A549 (cell line): ENCODE results near the gene SMARCD3. TPM values are rescaled to one million over a fixed set of nuclear protein-coding genes. Genes with fewer than 3 reads are reported as not detected.

Experiments used
- ATAC-seq, 2 experiments: fragments of 200-7000 bp in 1 of 2; fragments of >200 bp in 1 of 2; cut with Nextera tagmentation in 1 of 2; cut with Tn5 transposase in 1 of 2; 3 replicates each; pipeline versions ENCODE4 v1.8.0 to v1.9.1; 2018 to 2020; ENCODE audit warnings: mild to moderate bottlenecking in 1 of 2, moderate library complexity in 1 of 2
- CTCF ChIA-PET: fragments of 300-600 bp; sonication (Branson Sonifier 250); formaldehyde crosslinking; extraction: SDS; loops from one replicate; lab custom pipeline; 2021; ENCODE audit warnings: antibody characterized with exemption, inconsistent platforms; lab: Yijun Ruan, JAX
- POLR2A ChIA-PET: fragments of 350-600 bp; formaldehyde crosslinking; extraction: SDS; loops from one replicate; lab custom pipeline; 2021; ENCODE audit warnings: antibody characterized with exemption, inconsistent platforms; lab: Yijun Ruan, JAX
- DNase-seq, 2 experiments: peaks; one replicate each; pipeline versions ENCODE4 v3.0.0 to v3.0.0-alpha.2; 2011 to 2016; ENCODE audit warnings: low read depth in 1 of 2, low spot score in 1 of 2
- FAIRE-seq: peaks from 2 replicates; lab custom pipeline; 2011; peaks lifted over from hg19 to GRCh38; lab: Jason Lieb, UNC
- H3K27ac ChIP-seq, 2 experiments: fragments of >200 bp; sonication (Bioruptor Twin); formaldehyde crosslinking; 3 replicates each; pipeline ENCODE4 v1.5.1; 2016 to 2017
- H3K4me1 ChIP-seq: fragments of >200 bp; sonication (Bioruptor Twin); formaldehyde crosslinking; 3 replicates; pipeline ENCODE4 v1.6.1; 2016
- H3K4me2 ChIP-seq: fragments of >200 bp; sonication (Bioruptor Twin); formaldehyde crosslinking; 3 replicates; pipeline ENCODE4 v1.6.1; 2016
- H3K4me3 ChIP-seq: fragments of >200 bp; sonication (Bioruptor Twin); formaldehyde crosslinking; 3 replicates; pipeline ENCODE4 v1.5.1; 2016
- H3K9me3 ChIP-seq: fragments of >200 bp; sonication (Bioruptor Twin); formaldehyde crosslinking; 3 replicates; pipeline ENCODE4 v1.6.1; 2016
- CTCF ChIP-seq: fragments of >200 bp; sonication (Bioruptor Twin); formaldehyde crosslinking; IDR thresholded peaks from 3 replicates; pipeline ENCODE4 v1.5.1; 2016
- E2F6 ChIP-seq: IDR thresholded peaks from 2 replicates; pipeline ENCODE4 v1.6.1; 2012; ENCODE audit warnings: low read depth, borderline replicate concordance
- ELK1 ChIP-seq: fragments of 150-350 bp; IDR thresholded peaks from 2 replicates; pipeline ENCODE4 v1.6.1; 2014; ENCODE audit warnings: low read depth, mild to moderate bottlenecking, low read length
- FOSL2 ChIP-seq, 2 experiments: fragments of 450-650 bp in 1 of 2; fragments of >200 bp in 1 of 2; sonication (Bioruptor Twin) in 1 of 2; formaldehyde crosslinking; IDR thresholded peaks; 2 replicates each; pipeline versions ENCODE4 v1.5.0 to v1.6.1; 2016 to 2020; ENCODE audit warnings: mild to moderate bottlenecking in 1 of 2, moderate library complexity in 1 of 2
- GATA3 ChIP-seq: IDR thresholded peaks from 2 replicates; pipeline ENCODE4 v1.6.1; 2012; ENCODE audit warnings: borderline replicate concordance
- HES2 ChIP-seq: fragments of >200 bp; sonication (Bioruptor Twin); formaldehyde crosslinking; IDR thresholded peaks from 2 replicates; pipeline ENCODE4 v1.6.1; 2016
- NR3C1 ChIP-seq: fragments of >200 bp; sonication (Bioruptor Twin); formaldehyde crosslinking; IDR thresholded peaks from 3 replicates; pipeline ENCODE4 v1.6.1; 2017
- POLR2A ChIP-seq: IDR thresholded peaks from 2 replicates; pipeline ENCODE4 v1.6.1; 2012; ENCODE audit warnings: mild to moderate bottlenecking, low read length
- POLR2AphosphoS2 ChIP-seq: conservative IDR thresholded peaks from 2 replicates; pipeline ENCODE4 v1.6.1; 2012; ENCODE audit warnings: low read length, improper control_type of control experiment, inconsistent platforms
- RAD21 ChIP-seq, 2 experiments: fragments of >200 bp in 1 of 2; sonication (Bioruptor Twin) in 1 of 2; formaldehyde crosslinking in 1 of 2; IDR thresholded peaks in 1 of 2; conservative IDR thresholded peaks in 1 of 2; 2 replicates in 1 of 2; 3 replicates in 1 of 2; pipeline ENCODE4 v1.6.1; 2012 to 2018; ENCODE audit warnings: inconsistent platforms in 1 of 2
- RARB ChIP-seq: fragments of 250-450 bp; sonication (Bioruptor Pico); IDR thresholded peaks from 2 replicates; pipeline ENCODE4 v1.8.0; 2021; ENCODE audit warnings: mild to moderate bottlenecking, moderate library complexity
- SMC3 ChIP-seq: fragments of >200 bp; sonication (Bioruptor Twin); formaldehyde crosslinking; IDR thresholded peaks from 3 replicates; pipeline ENCODE4 v1.6.1; 2018; ENCODE audit warnings: inconsistent platforms
- WGBS: methylation state at CpG from one replicate; pipeline ENCODE4 v1.1.6; 2017; ENCODE audit errors: missing lambda C conversion rate; 5-methylcytosine and 5-hydroxymethylcytosine counted together
- polyA plus RNA-seq, 4 experiments: library from polyadenylated mRNA; depleted of rRNA in 3 of 4; stranded (reverse); fragments of >200 nt; fragmentation: RNase III in 1 of 4; extraction: RNeasy Plus Mini Kit Qiagen cat#74134 plus additional on column Dnase treatment in 1 of 4; gene quantifications; 2 replicates in 3 of 4; 3 replicates in 1 of 4; pipeline ENCODE4 v1.2.3, GENCODE V29; 2011 to 2017

The SMARCD3 gene
- polyA plus RNA-seq, 2 of the 4 experiments (the other 2 are of a cell fraction): 11.6 to 12.5 TPM

- Histone ChIP-seq H3K4me2 (peak overlapping the region; percentile 100; the same call in 1 of the 3 replicates), H3K27ac (no peak overlapping the region), H3K9me3 (no peaks in the 10 kb centered on the region), H3K4me1 (peaks cover 53% of the 10 kb centered on the region), H3K4me3 (no peak overlapping the region)
- ChIA-PET CTCF (interaction anchor here (0.6 to 5.3 kb wide), 41 partner anchors 9 to 281 kb away, joined by 3 to 69 read pairs (median 4); partner anchors contain the start of genes ABCF2, CHPF2 and GBX1), POLR2A (interaction anchor here (1.0 to 1.1 kb wide), 2 partner anchors 12 to 17 kb away, joined by 3 to 5 read pairs; partner anchors contain the start of genes ABCF2 and CHPF2)
- TF ChIP-seq RARB (CRISPR knock-in tag): no peak
- TF ChIP-seq CTCF: peak; percentile 82
- peak; percentile 48 to 54 for TF ChIP-seq RAD21 (conservative IDR thresholded peaks at IDR 0.05 in 1 of 2, IDR thresholded peaks at IDR 0.05 in 1 of 2)
- TF ChIP-seq SMC3: peak; percentile 42
- DNase-seq (peak; percentile 42 to 73), FAIRE-seq (no peak), ATAC-seq (no peak)
- 31% methylated on average over 9 of the region's 10 CpGs for WGBS
Observed at GRCh38 chr7:151244196-151244840, 4.2 kb downstream of the SMARCD3 start.

GRCh38 chr7:151243408-151244195 lies 4.9 kb downstream of the SMARCD3 start:
- POLR2A ChIA-PET: interaction anchor here (1.0 to 2.0 kb wide), 3 partner anchors 11 to 17 kb away, joined by 3 to 9 read pairs (median 5); partner anchors contain the start of genes ABCF2 and CHPF2
- CTCF ChIA-PET: interaction anchor here (0.6 to 5.3 kb wide), 39 partner anchors 9 to 280 kb away, joined by 3 to 69 read pairs (median 5); partner anchors contain the start of genes ABCF2, CHPF2 and GBX1
- 80% methylated on average over 16 of the region's 17 CpGs for WGBS
- Histone ChIP-seq H3K27ac (no peak overlapping the region), H3K4me2 (no peak overlapping the region), H3K9me3 (no peaks in the 10 kb centered on the region), H3K4me3 (no peak overlapping the region), H3K4me1 (peaks cover 48% of the 10 kb centered on the region)
- ATAC-seq (no peak), DNase-seq (no peak), FAIRE-seq (no peak)
- TF ChIP-seq ELK1 (no peak), POLR2A (no peak), FOSL2 (IDR thresholded peaks at IDR 0.05) (no peak), FOSL2 (CRISPR knock-in tag; IDR thresholded peaks at IDR 0.05) (no peak), POLR2AphosphoS2 (no peak), NR3C1 (no peak), HES2 (no peak)

GRCh38 chr7:151243045-151243349 lies 5.5 kb downstream of the SMARCD3 start:
- POLR2A ChIA-PET: interaction anchor here (1.3 to 2.0 kb wide), 2 partner anchors 9 to 10 kb away, joined by 5 to 9 read pairs; partner anchors contain the start of gene CHPF2
- Histone ChIP-seq H3K9me3 (no peaks in the 10 kb centered on the region), H3K4me2 (no peak overlapping the region), H3K4me1 (peaks cover 48% of the 10 kb centered on the region), H3K27ac (no peak overlapping the region), H3K4me3 (no peak overlapping the region)
- DNase-seq (no peak), FAIRE-seq (no peak), ATAC-seq (no peak)
- 60% methylated on average over 2 of the region's 2 CpGs for WGBS
- CTCF ChIA-PET: interaction anchor here (1.0 to 5.3 kb wide), 12 partner anchors 8 to 119 kb away, joined by 3 to 69 read pairs (median 12); partner anchors contain the start of genes ABCF2, CHPF2 and GBX1
- no peak for TF ChIP-seq CTCF
- TF ChIP-seq E2F6: no peak
- TF ChIP-seq GATA3: no peak
